Measurements from ENCODE around the gene NRP2. TPM values are rescaled to one million over a fixed set of nuclear protein-coding genes. Genes with fewer than 3 reads are reported as not detected.

Gene NRP2
- total RNA-seq, 3 donors from 2014 or later, result 18.4 to 32.0 (median 23.9) TPM

GRCh38 chr2:205741256-205741978 lies 59.1 kb downstream of the NRP2 start:
- Histone ChIP-seq H3K4me3 (no peak overlapping the region), H3K27me3 (no peaks in the 10 kb centered on the region), H3K36me3 (no peaks in the 10 kb centered on the region), H3K27ac (no peak overlapping the region), H3K9me3 (no peaks in the 10 kb centered on the region), H3K4me1 (no peaks in the 10 kb centered on the region)
- TF ChIP-seq CTCF (IDR thresholded peaks at IDR 0.05) (no peak), POLR2AphosphoS5 (IDR thresholded peaks at IDR 0.05) (no peak), POLR2A (IDR thresholded peaks at IDR 0.05) (no peak)
- no peak for DNase-seq (ENCODE audit: low spot score in 2 of 2)
- intact Hi-C loops (cut with DNase I; ENCODE audit: low total_unique reads), result no loop called here

DNA sequence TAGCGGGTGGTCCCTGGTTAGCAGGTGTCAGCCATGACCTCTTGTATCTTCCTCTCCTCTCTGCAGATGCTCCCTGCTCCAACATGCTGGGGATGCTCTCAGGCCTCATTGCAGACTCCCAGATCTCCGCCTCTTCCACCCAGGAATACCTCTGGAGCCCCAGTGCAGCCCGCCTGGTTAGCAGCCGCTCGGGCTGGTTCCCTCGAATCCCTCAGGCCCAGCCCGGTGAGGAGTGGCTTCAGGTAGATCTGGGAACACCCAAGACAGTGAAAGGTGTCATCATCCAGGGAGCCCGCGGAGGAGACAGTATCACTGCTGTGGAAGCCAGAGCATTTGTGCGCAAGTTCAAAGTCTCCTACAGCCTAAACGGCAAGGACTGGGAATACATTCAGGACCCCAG lies 60.8 kb downstream of the NRP2 start:
- H3K36me3 ChIP-seq, result no peaks in the 10 kb centered on the region
- no peak for TF ChIP-seq POLR2AphosphoS5 (IDR thresholded peaks at IDR 0.05)
- no peak for TF ChIP-seq POLR2A (IDR thresholded peaks at IDR 0.05)
- TF ChIP-seq CTCF (IDR thresholded peaks at IDR 0.05), result no peak
- no peaks in the 10 kb centered on the region for H3K9me3 ChIP-seq
- intact Hi-C loops (cut with DNase I; ENCODE audit: low total_unique reads), result no loop called here
- no peak overlapping the region for H3K27ac ChIP-seq
- no peak overlapping the region for H3K4me3 ChIP-seq
- no peak for DNase-seq (ENCODE audit: low spot score in 2 of 2)
- no peaks in the 10 kb centered on the region for H3K27me3 ChIP-seq
- no peaks in the 10 kb centered on the region for H3K4me1 ChIP-seq

DNA sequence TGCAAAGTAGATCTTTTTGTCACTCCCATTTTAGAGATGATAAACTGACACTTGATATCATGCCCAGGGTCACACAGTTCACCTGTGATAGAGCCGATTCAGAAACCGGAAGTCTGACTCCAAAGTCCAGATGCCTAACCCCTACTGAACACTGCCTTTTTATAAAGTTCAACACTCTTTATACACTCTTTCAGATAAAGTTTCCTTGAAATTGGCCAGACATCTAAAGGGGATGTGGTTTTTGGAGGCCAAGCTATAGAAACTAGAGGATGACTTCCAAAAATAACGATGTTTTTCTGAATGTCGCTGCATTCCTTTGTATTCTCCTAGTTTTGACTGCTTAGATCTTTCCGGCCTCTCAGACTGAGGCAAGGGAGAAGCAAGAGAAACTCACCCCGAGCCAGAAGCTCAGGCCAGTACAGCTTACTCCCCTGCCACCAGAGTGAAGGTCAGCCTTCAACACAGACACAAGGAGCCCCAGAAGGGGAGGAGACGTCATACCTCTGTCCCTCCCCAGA lies 61.8 kb downstream of the NRP2 start:
- intact Hi-C loops (cut with DNase I; ENCODE audit: low total_unique reads), result no loop called here
- H3K4me1 ChIP-seq, result no peaks in the 10 kb centered on the region
- H3K27me3 ChIP-seq, result no peaks in the 10 kb centered on the region
- no peak overlapping the region for H3K27ac ChIP-seq
- no peaks in the 10 kb centered on the region for H3K36me3 ChIP-seq
- TF ChIP-seq POLR2A (IDR thresholded peaks at IDR 0.05) (no peak), POLR2AphosphoS5 (IDR thresholded peaks at IDR 0.05) (no peak), CTCF (IDR thresholded peaks at IDR 0.05) (no peak)
- DNase-seq (ENCODE audit: low spot score in 2 of 2), result no peak
- no peaks in the 10 kb centered on the region for H3K9me3 ChIP-seq
- no peak overlapping the region for H3K4me3 ChIP-seq

GRCh38 chr2:205745661-205746419 lies 63.5 kb downstream of the NRP2 start:
- Histone ChIP-seq H3K36me3 (no peaks in the 10 kb centered on the region), H3K4me1 (no peaks in the 10 kb centered on the region), H3K27me3 (no peaks in the 10 kb centered on the region), H3K27ac (peak overlapping the region; percentile 5 to 33), H3K4me3 (no peak overlapping the region), H3K9me3 (no peaks in the 10 kb centered on the region)
- no peak for DNase-seq (ENCODE audit: low spot score in 2 of 2)
- intact Hi-C loops (cut with DNase I; ENCODE audit: low total_unique reads), result no loop called here
- TF ChIP-seq CTCF (IDR thresholded peaks at IDR 0.05) (no peak), POLR2A (IDR thresholded peaks at IDR 0.05) (no peak), POLR2AphosphoS5 (IDR thresholded peaks at IDR 0.05) (no peak)

GRCh38 chr2:205746420-205746785 lies 64.1 kb downstream of the NRP2 start:
- Histone ChIP-seq H3K4me1 (peaks cover 0 to under 1% of the 10 kb centered on the region in 2 donors), H3K27ac (peak overlapping the region; percentile 5 to 33), H3K36me3 (no peaks in the 10 kb centered on the region), H3K4me3 (no peak overlapping the region), H3K9me3 (no peaks in the 10 kb centered on the region), H3K27me3 (no peaks in the 10 kb centered on the region)
- intact Hi-C loops (cut with DNase I; ENCODE audit: low total_unique reads), result no loop called here
- DNase-seq (ENCODE audit: low spot score in 2 of 2), result peak in 1 of 2 donors; percentile 44
- TF ChIP-seq POLR2A (IDR thresholded peaks at IDR 0.05) (no peak), CTCF (IDR thresholded peaks at IDR 0.05) (no peak), POLR2AphosphoS5 (IDR thresholded peaks at IDR 0.05) (no peak)
